ENCODE data around the gene SNRNP48. TPM values are rescaled to one million over a fixed set of nuclear protein-coding genes. Genes with fewer than 3 reads are reported as not detected.

SNRNP48 gene
- total RNA-seq, 4 donors from 2014 or later = 14.3 to 16.6 (median 15.3) TPM

DNA sequence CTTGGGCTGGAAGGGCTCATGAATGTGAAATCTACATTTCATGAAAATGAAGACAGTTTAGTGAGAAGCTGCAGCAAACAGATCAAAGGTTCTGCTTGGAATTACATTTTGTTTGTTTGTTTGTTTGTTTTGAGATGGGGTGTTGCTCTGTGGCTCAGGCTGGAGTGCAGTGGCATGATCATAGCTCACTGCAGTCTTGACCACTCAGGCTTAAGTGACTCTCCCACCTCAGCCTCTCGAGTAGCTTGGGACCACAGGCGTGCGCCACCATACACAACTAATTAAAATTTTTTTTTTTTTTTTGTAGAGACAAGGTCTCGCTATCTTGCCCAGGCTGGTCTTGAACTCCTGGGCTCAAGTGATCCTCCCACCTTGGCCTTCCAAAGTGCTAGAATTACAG is 42.7 kb upstream of the SNRNP48 start:
- no peaks in the 10 kb centered on the region for H3K9me3 ChIP-seq
- no peak overlapping the region for H3K4me3 ChIP-seq
- no peak for ATAC-seq
- DNase-seq = no peak
- no peak overlapping the region for H3K27ac ChIP-seq
- TF ChIP-seq, protein P1, sequence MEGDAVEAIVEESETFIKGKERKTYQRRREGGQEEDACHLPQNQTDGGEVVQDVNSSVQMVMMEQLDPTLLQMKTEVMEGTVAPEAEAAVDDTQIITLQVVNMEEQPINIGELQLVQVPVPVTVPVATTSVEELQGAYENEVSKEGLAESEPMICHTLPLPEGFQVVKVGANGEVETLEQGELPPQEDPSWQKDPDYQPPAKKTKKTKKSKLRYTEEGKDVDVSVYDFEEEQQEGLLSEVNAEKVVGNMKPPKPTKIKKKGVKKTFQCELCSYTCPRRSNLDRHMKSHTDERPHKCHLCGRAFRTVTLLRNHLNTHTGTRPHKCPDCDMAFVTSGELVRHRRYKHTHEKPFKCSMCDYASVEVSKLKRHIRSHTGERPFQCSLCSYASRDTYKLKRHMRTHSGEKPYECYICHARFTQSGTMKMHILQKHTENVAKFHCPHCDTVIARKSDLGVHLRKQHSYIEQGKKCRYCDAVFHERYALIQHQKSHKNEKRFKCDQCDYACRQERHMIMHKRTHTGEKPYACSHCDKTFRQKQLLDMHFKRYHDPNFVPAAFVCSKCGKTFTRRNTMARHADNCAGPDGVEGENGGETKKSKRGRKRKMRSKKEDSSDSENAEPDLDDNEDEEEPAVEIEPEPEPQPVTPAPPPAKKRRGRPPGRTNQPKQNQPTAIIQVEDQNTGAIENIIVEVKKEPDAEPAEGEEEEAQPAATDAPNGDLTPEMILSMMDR (IDR thresholded peaks at IDR 0.05 in 4 of 5, conservative IDR thresholded peaks at IDR 0.05 in 1 of 5) = no peak
- TF ChIP-seq POLR2A (IDR thresholded peaks at IDR 0.05) = no peak
- no peaks in the 10 kb centered on the region for H3K36me3 ChIP-seq
- peaks cover 0 to 5% of the 10 kb centered on the region in 2 donors for H3K4me1 ChIP-seq
- in situ Hi-C loops (cut with MboI; ENCODE audit: low sequenced_read_pairs in 4 of 4) = no loop called here
- H3K27me3 ChIP-seq = peaks cover 11 to 52% (median 17%) of the 10 kb centered on the region in 3 donors
- intact Hi-C loops (cut with DNase I; ENCODE audit: low total_unique reads) = no loop called here

DNA sequence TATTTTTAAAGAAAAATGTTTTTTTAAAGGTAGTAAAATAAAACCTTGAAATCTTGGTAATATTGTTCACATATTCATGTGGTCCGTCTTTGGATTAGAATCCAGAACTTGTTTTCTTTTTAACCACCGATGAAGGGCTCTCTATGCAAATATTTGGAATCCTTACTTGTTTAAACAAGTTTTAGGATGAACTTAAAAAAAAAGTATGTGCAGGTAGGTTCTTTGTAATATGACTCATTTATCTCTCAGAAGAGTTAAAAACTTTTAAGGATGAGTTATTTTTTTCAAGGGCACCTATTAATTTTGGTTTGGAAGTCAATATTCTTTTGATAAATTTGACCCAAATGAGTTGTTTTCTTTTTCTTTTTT is 39.6 kb upstream of the SNRNP48 start:
- Histone ChIP-seq H3K4me1 (no peaks in the 10 kb centered on the region), H3K27ac (no peak overlapping the region), H3K36me3 (no peaks in the 10 kb centered on the region), H3K4me3 (no peak overlapping the region), H3K27me3 (peaks cover 0 to 28% (median 5%) of the 10 kb centered on the region in 3 donors), H3K9me3 (no peaks in the 10 kb centered on the region)
- TF ChIP-seq, protein P1 (IDR thresholded peaks at IDR 0.05 in 4 of 5, conservative IDR thresholded peaks at IDR 0.05 in 1 of 5) = no peak
- TF ChIP-seq POLR2A (IDR thresholded peaks at IDR 0.05) = no peak
- ATAC-seq = no peak
- in situ Hi-C loops (cut with MboI; ENCODE audit: low sequenced_read_pairs in 4 of 4) = no loop called here
- intact Hi-C loops (cut with DNase I; ENCODE audit: low total_unique reads) = no loop called here
- no peak for DNase-seq

DNA sequence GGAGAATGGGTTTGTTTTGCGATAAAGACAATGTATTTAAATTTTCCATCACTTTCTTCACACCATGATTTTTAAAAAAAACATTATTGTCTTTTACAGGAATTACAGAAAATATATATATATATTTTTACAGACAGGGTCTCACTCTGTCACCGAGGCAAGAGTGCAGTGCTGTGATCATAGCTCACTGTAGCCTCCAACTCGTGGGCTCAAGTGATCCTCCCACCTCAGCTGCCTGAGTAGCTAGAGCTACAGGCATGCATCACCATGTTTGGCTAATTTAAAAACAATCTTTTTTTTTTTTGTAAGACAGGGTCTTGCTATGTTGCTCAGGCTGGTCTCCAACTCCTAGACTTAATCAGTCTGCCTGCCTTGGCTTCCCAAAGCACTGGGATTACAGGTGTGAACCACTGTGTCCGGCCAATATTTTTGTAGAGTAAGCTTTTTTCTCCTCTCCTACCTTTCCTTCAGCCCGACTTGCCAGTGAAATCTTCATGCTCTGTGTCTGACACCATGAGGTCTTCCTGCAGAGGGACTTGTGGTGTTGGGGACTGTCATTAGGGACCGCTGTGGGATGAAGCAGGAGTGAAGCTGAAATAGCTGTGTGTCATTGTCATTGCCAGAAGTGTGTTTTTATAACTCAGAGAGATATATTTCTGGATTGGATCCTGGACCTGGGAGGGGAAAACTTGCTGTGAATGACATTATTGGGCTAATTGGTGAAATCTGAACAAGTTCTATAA is 35.3 kb upstream of the SNRNP48 start:
- TF ChIP-seq, protein P1 (IDR thresholded peaks at IDR 0.05 in 4 of 5, conservative IDR thresholded peaks at IDR 0.05 in 1 of 5) = no peak
- TF ChIP-seq POLR2A (IDR thresholded peaks at IDR 0.05) = no peak
- Histone ChIP-seq H3K9me3 (no peaks in the 10 kb centered on the region), H3K27ac (no peak overlapping the region), H3K4me3 (no peak overlapping the region), H3K27me3 (peaks cover 0 to 11% (median 2%) of the 10 kb centered on the region in 3 donors), H3K4me1 (no peaks in the 10 kb centered on the region), H3K36me3 (no peaks in the 10 kb centered on the region)
- in situ Hi-C loops (cut with MboI; ENCODE audit: low sequenced_read_pairs in 4 of 4) (no loop called here), intact Hi-C loops (cut with DNase I; ENCODE audit: low total_unique reads) (no loop called here)
- ATAC-seq (no peak), DNase-seq (no peak)

DNA sequence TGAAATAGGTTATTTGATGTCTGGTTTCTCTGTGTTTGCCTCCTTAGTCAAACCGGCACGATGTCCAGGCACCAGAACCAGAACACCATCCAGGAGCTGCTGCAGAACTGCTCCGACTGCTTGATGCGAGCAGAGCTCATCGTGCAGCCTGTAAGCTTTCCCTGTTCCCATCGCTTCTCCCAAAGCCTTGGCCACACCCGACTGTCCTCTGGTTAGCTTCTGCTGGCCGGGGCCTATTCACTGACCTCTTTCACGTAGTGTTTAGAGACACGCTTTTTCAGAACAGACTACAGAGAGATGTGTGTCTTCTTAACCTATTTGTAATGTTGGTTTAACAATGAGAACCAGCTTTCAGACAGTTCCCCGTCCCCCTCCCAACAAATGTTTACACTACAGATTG is 34.3 kb upstream of the SNRNP48 start:
- no peaks in the 10 kb centered on the region for H3K9me3 ChIP-seq
- in situ Hi-C loops (cut with MboI; ENCODE audit: low sequenced_read_pairs in 4 of 4) = no loop called here
- H3K27me3 ChIP-seq = peaks cover 0 to 5% (median 2%) of the 10 kb centered on the region in 3 donors
- intact Hi-C loops (cut with DNase I; ENCODE audit: low total_unique reads) = no loop called here
- H3K36me3 ChIP-seq = no peaks in the 10 kb centered on the region
- ATAC-seq = no peak
- H3K4me3 ChIP-seq = no peak overlapping the region
- H3K27ac ChIP-seq = no peak overlapping the region
- DNase-seq = no peak
- TF ChIP-seq, protein P1 (IDR thresholded peaks at IDR 0.05 in 4 of 5, conservative IDR thresholded peaks at IDR 0.05 in 1 of 5) = no peak
- no peak for TF ChIP-seq POLR2A (IDR thresholded peaks at IDR 0.05)
- H3K4me1 ChIP-seq = no peaks in the 10 kb centered on the region

Measured in gastrocnemius medialis (tissue), 4 donors.